GM19035 (cell line): ENCODE data around the gene JAKMIP2.
"Not testable (repeated sequence)": the region's sequence is repeated elsewhere in the genome, so short reads cannot be mapped to it uniquely, and the experiment has no call there.

Experiments
- ATAC-seq: cut with Tn5 transposase; IDR thresholded peaks from one replicate; pipeline ENCODE4 v1.9.1; 2021; ENCODE audit not compliant: unreplicated experiment

JAKMIP2 gene

GRCh38 chr5:147782110-147783028 is at the start of gene JAKMIP2:
Gene JAKMIP2, minus strand, starts transcription at chr5:147782728. Its CDS starts 110,922 bp downstream, at chr5:147671806.
- ATAC-seq = peak; percentile 85

- no peak for ATAC-seq
Observed at GRCh38 chr5:147831465-147831864, 48.9 kb upstream of the JAKMIP2 start, which contains the start of gene SPINK1. Gene SPINK1, minus strand, starts transcription at chr5:147831671. Its CDS starts 94 bp downstream, at chr5:147831577.

- no peak for ATAC-seq
Observed at GRCh38 chr5:147830035-147830434, 47.5 kb upstream of the JAKMIP2 start.

- ATAC-seq = not testable (repeated sequence)
Observed at GRCh38 chr5:147827017-147827416, 44.5 kb upstream of the JAKMIP2 start.

- no peak for ATAC-seq
Observed at GRCh38 chr5:147826361-147826760, 43.8 kb upstream of the JAKMIP2 start.

- peak; percentile 94 for ATAC-seq
Observed at GRCh38 chr5:147822686-147823491, 40.4 kb upstream of the JAKMIP2 start.

GRCh38 chr5:147822222-147822621 is 39.7 kb upstream of the JAKMIP2 start:
- not testable (repeated sequence) for ATAC-seq

- ATAC-seq = no peak
Observed at GRCh38 chr5:147821766-147822165, 39.2 kb upstream of the JAKMIP2 start.

- no peak for ATAC-seq
Observed at GRCh38 chr5:147819261-147819770, 36.8 kb upstream of the JAKMIP2 start.

- no peak for ATAC-seq
Observed at GRCh38 chr5:147818290-147818689, 35.8 kb upstream of the JAKMIP2 start.

GRCh38 chr5:147813696-147814095 is 31.2 kb upstream of the JAKMIP2 start:
- no peak for ATAC-seq

- ATAC-seq = no peak
Observed at GRCh38 chr5:147809830-147810666, 27.5 kb upstream of the JAKMIP2 start.

- ATAC-seq = peak; percentile 87
Observed at GRCh38 chr5:147805030-147805454, 22.5 kb upstream of the JAKMIP2 start.

- no peak for ATAC-seq
Observed at GRCh38 chr5:147804334-147804733, 21.8 kb upstream of the JAKMIP2 start.

- ATAC-seq = no peak
Observed at GRCh38 chr5:147803926-147804325, 21.4 kb upstream of the JAKMIP2 start.

GRCh38 chr5:147803161-147803560 is 20.6 kb upstream of the JAKMIP2 start:
- ATAC-seq = not testable (repeated sequence)

- ATAC-seq = no peak
Observed at GRCh38 chr5:147801461-147801860, 18.9 kb upstream of the JAKMIP2 start.

GRCh38 chr5:147800491-147800890 is 18.0 kb upstream of the JAKMIP2 start:
- no peak for ATAC-seq

GRCh38 chr5:147796556-147797308 is 14.2 kb upstream of the JAKMIP2 start:
- no peak for ATAC-seq

GRCh38 chr5:147791181-147791580 is 8.7 kb upstream of the JAKMIP2 start:
- ATAC-seq = no peak
